Inflammatory macrophage treated with lipopolysaccharide for 4 hours (primary cell): Measurements from ENCODE around the gene TEKT2.
A peak's percentile ranks its signal among the peaks of the same experiment; 100 is the strongest.

Source experiments
- DNase-seq: peaks from one replicate; pipeline ENCODE4 v3.0.0-alpha.2; 2020

The TEKT2 gene

GRCh38 chr1:36083635-36084496 is at the start of gene TEKT2:
Gene TEKT2 (plus strand): TSS chr1:36084094. CDS start chr1:36084922, 828 bp downstream.
- DNase-seq, result no peak

GRCh38 chr1:36034692-36035091 is 49.2 kb upstream of the TEKT2 start:
- DNase-seq, result peak; percentile 91

- peak; percentile 5 for DNase-seq
These were observed 48.7 kb upstream of the TEKT2 start for GRCh38 chr1:36035154-36035553.

- DNase-seq, result no peak
These were observed 43.7 kb upstream of the TEKT2 start for GRCh38 chr1:36040238-36040637.

GRCh38 chr1:36051821-36052220 is 32.1 kb upstream of the TEKT2 start:
- peak; percentile 75 for DNase-seq

- no peak for DNase-seq
These were observed 29.9 kb upstream of the TEKT2 start for GRCh38 chr1:36053978-36054377.

- DNase-seq, result peak; percentile 89
These were observed 28.2 kb upstream of the TEKT2 start for GRCh38 chr1:36055706-36056105.

GRCh38 chr1:36062315-36062714 is 21.6 kb upstream of the TEKT2 start:
- no peak for DNase-seq

GRCh38 chr1:36067871-36068270 is 16.0 kb upstream of the TEKT2 start:
- DNase-seq, result no peak

GRCh38 chr1:36068866-36069265 is 15.0 kb upstream of the TEKT2 start:
- no peak for DNase-seq

GRCh38 chr1:36070349-36070748 is 13.5 kb upstream of the TEKT2 start:
- DNase-seq, result no peak

GRCh38 chr1:36076979-36077573 is 6.8 kb upstream of the TEKT2 start:
- DNase-seq, result no peak

GRCh38 chr1:36080236-36080635 is 3.7 kb upstream of the TEKT2 start:
- DNase-seq, result no peak

- DNase-seq, result no peak
These were observed 3.1 kb upstream of the TEKT2 start for GRCh38 chr1:36080801-36081200.

- no peak for DNase-seq
These were observed 1.9 kb upstream of the TEKT2 start for GRCh38 chr1:36081926-36082485.

GRCh38 chr1:36083219-36083618 is 675 bp upstream of the TEKT2 start:
- no peak for DNase-seq

- DNase-seq, result no peak
These were observed 712 bp downstream of the TEKT2 start for GRCh38 chr1:36084497-36085115.

- no peak for DNase-seq
These were observed 1.2 kb downstream of the TEKT2 start for GRCh38 chr1:36085126-36085525.

- no peak for DNase-seq
These were observed 2.0 kb downstream of the TEKT2 start for GRCh38 chr1:36085686-36086526.

GRCh38 chr1:36086529-36087232 is 2.8 kb downstream of the TEKT2 start:
- no peak for DNase-seq

GRCh38 chr1:36087233-36088123 is 3.6 kb downstream of the TEKT2 start:
- no peak for DNase-seq
